ENCODE measurements around the gene ESYT2.

DNA sequence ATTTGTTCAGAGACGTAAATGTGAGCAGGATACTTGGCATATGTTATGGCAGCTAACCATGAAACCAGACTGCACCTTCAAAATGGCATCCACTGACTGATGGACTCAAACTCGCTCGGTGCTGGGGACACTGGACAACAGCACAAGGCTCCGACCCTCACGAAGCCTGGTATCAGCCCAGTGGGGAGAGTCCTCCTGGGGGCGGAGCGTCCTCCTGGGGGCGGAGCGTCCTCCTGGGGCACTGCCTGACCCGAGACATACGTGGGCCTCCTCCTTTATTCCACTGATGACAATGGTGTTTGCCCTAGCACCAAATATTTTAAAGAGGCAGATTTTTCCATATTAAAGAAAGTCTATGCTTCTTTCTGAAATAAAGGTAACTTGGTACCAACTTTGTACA, 39.5 kb downstream of the ESYT2 start:
- TF ChIP-seq, protein P1, sequence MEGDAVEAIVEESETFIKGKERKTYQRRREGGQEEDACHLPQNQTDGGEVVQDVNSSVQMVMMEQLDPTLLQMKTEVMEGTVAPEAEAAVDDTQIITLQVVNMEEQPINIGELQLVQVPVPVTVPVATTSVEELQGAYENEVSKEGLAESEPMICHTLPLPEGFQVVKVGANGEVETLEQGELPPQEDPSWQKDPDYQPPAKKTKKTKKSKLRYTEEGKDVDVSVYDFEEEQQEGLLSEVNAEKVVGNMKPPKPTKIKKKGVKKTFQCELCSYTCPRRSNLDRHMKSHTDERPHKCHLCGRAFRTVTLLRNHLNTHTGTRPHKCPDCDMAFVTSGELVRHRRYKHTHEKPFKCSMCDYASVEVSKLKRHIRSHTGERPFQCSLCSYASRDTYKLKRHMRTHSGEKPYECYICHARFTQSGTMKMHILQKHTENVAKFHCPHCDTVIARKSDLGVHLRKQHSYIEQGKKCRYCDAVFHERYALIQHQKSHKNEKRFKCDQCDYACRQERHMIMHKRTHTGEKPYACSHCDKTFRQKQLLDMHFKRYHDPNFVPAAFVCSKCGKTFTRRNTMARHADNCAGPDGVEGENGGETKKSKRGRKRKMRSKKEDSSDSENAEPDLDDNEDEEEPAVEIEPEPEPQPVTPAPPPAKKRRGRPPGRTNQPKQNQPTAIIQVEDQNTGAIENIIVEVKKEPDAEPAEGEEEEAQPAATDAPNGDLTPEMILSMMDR (conservative IDR thresholded peaks at IDR 0.05 in 1 of 2, IDR thresholded peaks at IDR 0.05 in 1 of 2; ENCODE audit: extremely low read depth in 1 of 2, insufficient read depth in 1 of 2, low read depth in 1 of 2, low read length in 2 of 2), result no peak
- TF ChIP-seq EZH2 (IDR thresholded peaks at IDR 0.05; ENCODE audit: borderline replicate concordance, low read length), result no peak

Data from mammary epithelial cell (primary cell).